Stomach smooth muscle (tissue), 2 donors: ENCODE data around the gene NLRP13.

Experiments
- H3K27ac ChIP-seq: one replicate; pipeline ENCODE4 v1.7.0; 2013; ENCODE audit warnings: mild to moderate bottlenecking, low read length, inconsistent platforms
- H3K27me3 ChIP-seq, 2 donors: one replicate each; pipeline ENCODE4 v1.7.0; 2013; ENCODE audit warnings: low read length in 2 of 2; ENCODE audit not compliant: insufficient read depth in 2 of 2, control insufficient read depth in 1 of 2
- H3K36me3 ChIP-seq, 2 donors: one replicate each; pipeline ENCODE4 v1.7.0; 2013; ENCODE audit warnings: low read length in 2 of 2; ENCODE audit not compliant: control insufficient read depth in 2 of 2, insufficient read depth in 2 of 2
- H3K4me1 ChIP-seq: one replicate; pipeline ENCODE4 v1.7.0; 2013; ENCODE audit warnings: low read length; ENCODE audit not compliant: control insufficient read depth, insufficient read depth
- H3K4me3 ChIP-seq, 2 donors: one replicate each; pipeline ENCODE4 v1.7.0; 2013; ENCODE audit warnings: low read length in 2 of 2
- H3K9ac ChIP-seq, 2 donors: one replicate each; pipeline ENCODE4 v1.7.0; 2013; ENCODE audit warnings: low read length in 2 of 2, mild to moderate bottlenecking in 1 of 2
- H3K9me3 ChIP-seq, 2 donors: one replicate each; pipeline ENCODE4 v1.7.0; 2013; ENCODE audit warnings: low read length in 2 of 2; ENCODE audit not compliant: control insufficient read depth in 2 of 2
- donor health status: healthy.
- donor health status: Pancreatic carcinoma.

NLRP13 gene

DNA sequence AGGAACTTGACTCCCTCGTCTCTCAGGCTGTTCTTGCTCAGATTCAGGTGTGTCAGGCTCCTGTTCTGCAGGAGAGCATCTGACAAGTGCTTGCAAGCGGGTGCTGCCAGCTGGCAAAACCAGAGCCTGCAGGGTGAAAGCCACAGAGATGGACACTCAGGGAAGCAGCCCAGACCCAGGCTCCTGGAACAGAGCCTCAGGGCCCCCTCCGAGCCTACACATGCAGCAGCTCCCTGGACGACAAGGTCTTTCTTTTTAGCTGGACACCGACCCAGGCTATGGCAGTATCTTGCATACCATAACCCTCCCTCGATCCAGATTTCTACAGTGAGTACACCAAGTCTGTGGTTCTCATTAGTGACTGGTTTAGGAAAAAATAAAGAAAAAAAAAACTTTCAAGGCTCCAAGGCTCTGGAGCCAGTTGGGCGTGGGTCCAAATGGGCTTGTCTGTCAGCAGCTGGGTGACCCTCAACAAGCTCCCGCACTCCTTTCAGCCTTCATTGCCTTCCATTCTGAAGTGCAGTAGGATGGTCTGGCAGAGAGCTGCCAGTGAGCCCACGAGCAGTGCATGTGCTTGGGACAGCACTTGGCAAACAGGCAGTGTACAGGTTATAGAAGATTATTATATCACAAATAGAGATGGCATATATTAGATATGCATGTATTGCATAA is 29.9 kb downstream of the NLRP13 start:
- no peak overlapping the region for H3K4me3 ChIP-seq
- no peak overlapping the region for H3K27ac ChIP-seq
- no peaks in the 10 kb centered on the region for H3K4me1 ChIP-seq
- peaks cover 2 to 7% of the 10 kb centered on the region in 2 donors for H3K9me3 ChIP-seq
- no peaks in the 10 kb centered on the region for H3K36me3 ChIP-seq
- no peaks in the 10 kb centered on the region for H3K27me3 ChIP-seq
- H3K9ac ChIP-seq, result no peak overlapping the region

DNA sequence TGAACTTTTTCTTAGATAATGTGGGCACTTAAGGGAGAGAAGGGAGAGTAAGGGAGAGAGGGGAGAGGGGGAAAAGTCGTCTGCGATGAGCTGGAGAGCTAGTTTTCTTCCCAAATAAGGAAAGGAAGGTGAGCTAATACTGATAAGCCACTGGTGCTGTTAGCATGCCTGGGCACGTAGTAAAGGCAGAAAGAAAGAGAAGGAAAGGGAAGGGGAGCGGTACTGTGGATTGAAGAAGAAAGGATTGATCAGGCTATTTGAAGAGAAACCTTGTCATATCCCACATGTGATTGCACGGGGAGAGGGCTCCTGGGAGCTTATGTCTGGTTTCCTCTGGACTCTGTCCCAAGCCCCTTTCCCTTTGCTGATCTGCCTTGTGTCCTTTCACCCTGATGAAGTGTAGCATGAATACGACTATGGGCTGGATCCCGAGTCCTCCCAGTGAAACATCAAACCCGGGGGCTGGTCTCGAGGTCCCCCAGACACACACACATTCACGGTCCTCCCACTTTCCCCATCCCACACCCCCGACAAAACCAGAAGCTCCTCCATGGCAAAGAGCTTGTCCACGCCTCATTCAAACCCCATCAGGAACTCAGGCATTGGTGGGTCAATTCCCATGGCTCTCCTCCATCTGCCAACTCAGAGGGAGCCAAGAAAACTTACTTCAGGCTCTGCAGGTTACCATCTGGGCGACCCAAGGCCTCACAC is 30.6 kb downstream of the NLRP13 start:
- H3K9ac ChIP-seq, result no peak overlapping the region
- H3K4me3 ChIP-seq, result no peak overlapping the region
- H3K36me3 ChIP-seq, result no peaks in the 10 kb centered on the region
- peaks cover 2 to 7% of the 10 kb centered on the region in 2 donors for H3K9me3 ChIP-seq
- H3K27ac ChIP-seq, result no peak overlapping the region
- no peaks in the 10 kb centered on the region for H3K4me1 ChIP-seq
- H3K27me3 ChIP-seq, result no peaks in the 10 kb centered on the region

DNA sequence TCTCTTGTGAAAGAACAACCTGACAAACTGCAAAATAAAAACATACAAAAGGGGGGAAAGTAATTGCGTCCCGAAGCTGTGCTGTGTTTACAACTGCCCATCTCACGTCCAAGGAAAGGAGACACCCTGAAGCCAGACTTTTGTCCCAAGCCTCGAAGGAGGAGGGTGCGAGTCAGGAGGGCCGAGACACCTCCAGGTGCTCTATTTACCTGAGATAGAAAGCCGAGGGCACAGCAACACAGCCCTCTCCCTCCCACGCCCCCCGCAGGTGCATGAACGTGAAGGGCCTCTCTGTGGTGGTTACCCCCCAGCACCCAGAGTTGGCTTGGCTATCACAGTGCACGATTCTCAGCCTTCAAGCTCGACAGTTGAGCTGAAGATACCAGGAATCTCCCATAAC is 33.2 kb downstream of the NLRP13 start:
- H3K9me3 ChIP-seq, result peaks cover 6 to 11% of the 10 kb centered on the region in 2 donors
- no peaks in the 10 kb centered on the region for H3K36me3 ChIP-seq
- no peak overlapping the region for H3K9ac ChIP-seq
- no peak overlapping the region for H3K4me3 ChIP-seq
- H3K27me3 ChIP-seq, result no peaks in the 10 kb centered on the region
- H3K27ac ChIP-seq, result no peak overlapping the region
- H3K4me1 ChIP-seq, result no peaks in the 10 kb centered on the region

DNA sequence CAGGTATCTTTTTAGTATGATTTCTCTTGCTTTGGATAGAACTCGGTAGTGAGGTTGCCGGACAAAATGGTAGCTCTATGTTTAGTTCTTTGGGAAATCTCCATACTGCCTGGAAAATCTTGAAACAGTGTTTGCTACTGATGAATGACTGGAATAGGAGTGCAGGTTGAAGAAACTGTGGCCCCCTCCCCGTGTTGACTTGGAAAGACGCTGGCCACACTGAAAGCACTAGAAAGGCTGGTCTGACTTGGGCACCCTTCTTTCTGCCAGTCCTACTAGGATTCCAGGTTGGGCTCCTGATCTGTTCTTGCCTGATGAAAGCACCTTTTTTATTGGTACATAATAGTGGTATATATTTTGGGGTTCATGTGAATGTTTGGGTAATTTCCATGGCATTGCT is 49.5 kb downstream of the NLRP13 start:
- Histone ChIP-seq H3K27ac (no peak overlapping the region), H3K4me1 (no peaks in the 10 kb centered on the region), H3K27me3 (no peaks in the 10 kb centered on the region), H3K36me3 (no peaks in the 10 kb centered on the region), H3K4me3 (no peak overlapping the region), H3K9me3 (peaks cover 3 to 6% of the 10 kb centered on the region in 2 donors), H3K9ac (no peak overlapping the region)

DNA sequence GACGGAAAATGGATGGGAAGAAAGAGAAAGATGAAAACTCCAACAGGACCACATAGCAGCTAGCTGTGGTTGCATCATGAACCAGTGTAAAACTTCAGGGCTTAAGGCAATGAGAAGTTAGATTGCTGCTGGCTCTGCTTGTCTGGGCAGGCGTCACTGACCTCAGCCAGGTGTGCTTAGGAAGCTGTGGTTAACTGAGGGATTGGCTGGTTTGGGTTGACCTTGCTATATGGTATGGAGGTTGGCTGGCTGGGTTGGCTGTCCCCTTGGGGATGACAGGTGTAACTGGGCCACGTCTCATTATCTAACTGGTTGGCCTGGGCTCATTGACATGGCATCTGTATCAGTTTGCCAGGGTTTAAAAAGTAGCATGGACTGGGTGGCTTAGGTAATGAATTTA is 54.9 kb downstream of the NLRP13 start:
- H3K9ac ChIP-seq, result no peak overlapping the region
- H3K4me3 ChIP-seq, result no peak overlapping the region
- H3K4me1 ChIP-seq, result no peaks in the 10 kb centered on the region
- no peaks in the 10 kb centered on the region for H3K27me3 ChIP-seq
- H3K36me3 ChIP-seq, result no peaks in the 10 kb centered on the region
- peaks cover 6 to 8% of the 10 kb centered on the region in 2 donors for H3K9me3 ChIP-seq
- no peak overlapping the region for H3K27ac ChIP-seq

DNA sequence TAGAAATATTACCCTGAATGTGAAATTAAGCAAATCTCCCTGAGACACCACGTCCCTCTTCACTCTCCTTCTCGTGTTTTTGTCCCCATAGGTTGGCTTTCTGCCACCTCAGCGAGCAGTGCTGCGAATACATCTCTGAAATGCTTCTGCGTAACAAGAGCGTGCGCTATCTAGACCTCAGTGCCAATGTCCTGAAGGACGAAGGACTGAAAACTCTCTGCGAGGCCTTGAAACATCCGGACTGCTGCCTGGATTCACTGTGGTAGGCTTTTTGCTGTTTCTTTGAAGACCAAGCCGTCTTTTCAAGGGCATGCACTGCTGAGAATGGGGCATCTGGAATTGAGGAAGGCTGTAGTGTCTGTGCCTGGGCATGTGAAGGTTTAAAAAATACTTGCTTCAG is 61.4 kb downstream of the NLRP13 start:
- no peaks in the 10 kb centered on the region for H3K27me3 ChIP-seq
- no peak overlapping the region for H3K9ac ChIP-seq
- H3K36me3 ChIP-seq, result no peaks in the 10 kb centered on the region
- H3K27ac ChIP-seq, result no peak overlapping the region
- H3K4me3 ChIP-seq, result no peak overlapping the region
- H3K4me1 ChIP-seq, result no peaks in the 10 kb centered on the region
- peaks cover 5 to 8% of the 10 kb centered on the region in 2 donors for H3K9me3 ChIP-seq

DNA sequence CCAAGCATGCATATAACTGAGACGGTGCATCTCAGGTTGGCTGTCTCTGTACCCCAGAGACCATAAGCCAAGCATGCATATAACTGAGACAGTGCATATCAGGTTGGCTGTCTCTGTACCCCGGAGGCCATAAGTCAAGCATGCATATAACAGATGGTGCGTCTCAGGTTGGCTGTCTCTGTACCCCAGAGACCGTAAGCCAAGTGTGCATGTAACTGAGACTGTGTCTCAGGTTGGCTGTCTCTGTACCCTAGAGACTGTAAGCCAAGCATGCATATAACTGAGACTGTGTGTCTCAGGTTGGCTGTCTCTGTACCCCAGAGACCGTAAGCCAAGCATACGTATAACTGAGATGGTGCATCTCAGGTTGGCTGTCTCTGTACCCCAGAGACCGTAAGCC is 65.0 kb downstream of the NLRP13 start:
- Histone ChIP-seq H3K27ac (no peak overlapping the region), H3K9ac (no peak overlapping the region), H3K4me1 (no peaks in the 10 kb centered on the region), H3K9me3 (peaks cover 7 to 8% of the 10 kb centered on the region in 2 donors), H3K36me3 (no peaks in the 10 kb centered on the region), H3K4me3 (no peak overlapping the region), H3K27me3 (no peaks in the 10 kb centered on the region)

DNA sequence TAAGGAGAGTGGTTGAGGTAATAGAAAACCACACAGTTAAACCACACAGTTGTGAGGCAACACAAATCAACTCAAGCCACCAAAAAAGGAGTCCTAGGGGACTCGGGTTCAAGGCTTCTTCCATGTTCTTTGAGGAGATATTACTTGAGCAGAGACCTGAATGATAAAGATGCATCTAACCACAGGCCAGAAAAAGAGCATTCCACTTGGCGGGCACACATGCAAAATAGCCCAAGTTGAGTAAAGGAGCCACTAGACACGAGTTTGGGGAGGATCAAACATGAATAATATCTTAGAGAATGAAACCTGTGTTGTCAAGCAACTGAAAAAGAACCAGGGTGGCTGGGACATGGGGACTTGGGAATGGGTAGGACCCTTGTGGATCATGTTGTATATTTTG is 65.6 kb downstream of the NLRP13 start:
- H3K27ac ChIP-seq, result no peak overlapping the region
- H3K9ac ChIP-seq, result no peak overlapping the region
- no peaks in the 10 kb centered on the region for H3K4me1 ChIP-seq
- no peaks in the 10 kb centered on the region for H3K27me3 ChIP-seq
- peaks cover 7 to 8% of the 10 kb centered on the region in 2 donors for H3K9me3 ChIP-seq
- no peaks in the 10 kb centered on the region for H3K36me3 ChIP-seq
- H3K4me3 ChIP-seq, result no peak overlapping the region

DNA sequence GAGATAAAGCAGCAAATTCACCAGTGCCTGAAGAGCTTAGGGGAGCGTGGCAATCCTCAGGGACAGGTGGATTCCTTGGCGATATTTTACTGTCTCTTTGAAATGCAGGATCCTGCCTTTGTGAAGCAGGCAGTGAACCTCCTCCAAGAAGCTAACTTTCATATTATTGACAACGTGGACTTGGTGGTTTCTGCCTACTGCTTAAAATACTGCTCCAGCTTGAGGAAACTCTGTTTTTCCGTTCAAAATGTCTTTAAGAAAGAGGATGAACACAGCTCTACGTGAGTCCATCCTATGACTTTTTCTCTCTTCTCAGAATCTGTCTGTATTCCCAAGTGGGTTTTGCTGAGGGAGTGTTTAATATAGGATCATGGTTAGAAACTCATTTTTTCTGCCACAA is 73.2 kb downstream of the NLRP13 start:
- H3K27ac ChIP-seq, result no peak overlapping the region
- H3K27me3 ChIP-seq, result no peaks in the 10 kb centered on the region
- no peaks in the 10 kb centered on the region for H3K36me3 ChIP-seq
- no peak overlapping the region for H3K4me3 ChIP-seq
- no peaks in the 10 kb centered on the region for H3K4me1 ChIP-seq
- H3K9me3 ChIP-seq, result peaks cover 3% of the 10 kb centered on the region in 2 donors
- H3K9ac ChIP-seq, result no peak overlapping the region

DNA sequence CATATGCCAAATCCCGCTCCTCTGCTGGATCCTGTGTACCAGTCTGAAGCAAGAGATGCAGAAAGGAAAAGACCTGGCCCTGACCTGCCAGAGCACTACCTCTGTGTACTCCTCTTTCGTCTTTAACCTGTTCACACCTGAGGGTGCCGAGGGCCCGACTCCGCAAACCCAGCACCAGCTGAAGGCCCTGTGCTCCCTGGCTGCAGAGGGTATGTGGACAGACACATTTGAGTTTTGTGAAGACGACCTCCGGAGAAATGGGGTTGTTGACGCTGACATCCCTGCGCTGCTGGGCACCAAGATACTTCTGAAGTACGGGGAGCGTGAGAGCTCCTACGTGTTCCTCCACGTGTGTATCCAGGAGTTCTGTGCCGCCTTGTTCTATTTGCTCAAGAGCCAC is 73.7 kb downstream of the NLRP13 start:
- Histone ChIP-seq H3K27ac (no peak overlapping the region), H3K9ac (no peak overlapping the region), H3K27me3 (no peaks in the 10 kb centered on the region), H3K36me3 (no peaks in the 10 kb centered on the region), H3K9me3 (peaks cover 3% of the 10 kb centered on the region in 2 donors), H3K4me3 (no peak overlapping the region), H3K4me1 (no peaks in the 10 kb centered on the region)

DNA sequence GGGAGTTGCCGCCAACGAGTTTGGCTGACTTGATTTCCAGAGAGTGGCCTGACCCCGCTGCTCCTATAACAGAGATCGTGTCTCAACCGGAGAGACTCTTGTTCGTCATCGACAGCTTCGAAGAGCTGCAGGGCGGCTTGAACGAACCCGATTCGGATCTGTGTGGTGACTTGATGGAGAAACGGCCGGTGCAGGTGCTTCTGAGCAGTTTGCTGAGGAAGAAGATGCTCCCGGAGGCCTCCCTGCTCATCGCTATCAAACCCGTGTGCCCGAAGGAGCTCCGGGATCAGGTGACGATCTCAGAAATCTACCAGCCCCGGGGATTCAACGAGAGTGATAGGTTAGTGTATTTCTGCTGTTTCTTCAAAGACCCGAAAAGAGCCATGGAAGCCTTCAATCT is 74.2 kb downstream of the NLRP13 start:
- Histone ChIP-seq H3K4me1 (no peaks in the 10 kb centered on the region), H3K27ac (no peak overlapping the region), H3K36me3 (no peaks in the 10 kb centered on the region), H3K4me3 (no peak overlapping the region), H3K9ac (no peak overlapping the region), H3K27me3 (no peaks in the 10 kb centered on the region), H3K9me3 (peaks cover 3% of the 10 kb centered on the region in 2 donors)
